G401.6 (cell line): ENCODE data around the gene ACVR2B.

Experiments used
- FAIRE-seq: peaks from 2 replicates; lab custom pipeline; 2012; peaks lifted over from hg19 to GRCh38; lab: Jason Lieb, UNC

ACVR2B gene

GRCh38 chr3:38458796-38459498, 5.3 kb downstream of the ACVR2B start:
- no peak for FAIRE-seq

GRCh38 chr3:38459499-38460048, 5.9 kb downstream of the ACVR2B start:
- no peak for FAIRE-seq

- FAIRE-seq = no peak
These were observed 6.9 kb downstream of the ACVR2B start for GRCh38 chr3:38460377-38461270.

DNA sequence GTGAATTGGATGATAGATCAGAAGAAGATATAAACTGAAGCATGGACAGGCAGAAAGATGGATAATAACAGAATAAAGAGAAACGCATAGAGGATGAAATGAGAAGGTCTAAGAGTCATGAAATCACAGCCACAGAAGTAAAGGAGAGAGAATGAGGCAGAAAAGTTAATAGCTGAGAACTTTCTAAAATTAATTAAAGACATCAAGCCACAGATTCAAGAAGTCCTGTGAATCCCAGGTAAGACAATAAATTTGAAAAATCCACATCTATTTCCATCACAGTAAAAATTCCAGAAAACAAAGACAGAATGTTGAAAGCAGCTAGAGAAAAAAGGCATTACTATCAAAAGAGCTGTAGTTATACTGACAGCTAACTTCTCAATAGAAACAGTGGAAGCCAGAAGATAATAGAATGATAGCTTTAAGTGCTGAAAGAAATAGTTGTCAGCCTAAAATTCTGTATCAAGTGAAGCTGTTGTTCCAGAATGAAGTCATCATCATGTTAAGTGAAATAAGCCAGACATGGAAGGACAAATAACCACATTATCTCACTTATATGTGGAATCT, 12.0 kb downstream of the ACVR2B start:
- no peak for FAIRE-seq

GRCh38 chr3:38468765-38469164, 15.1 kb downstream of the ACVR2B start:
- FAIRE-seq = no peak

GRCh38 chr3:38469852-38470251, 16.2 kb downstream of the ACVR2B start:
- no peak for FAIRE-seq

DNA sequence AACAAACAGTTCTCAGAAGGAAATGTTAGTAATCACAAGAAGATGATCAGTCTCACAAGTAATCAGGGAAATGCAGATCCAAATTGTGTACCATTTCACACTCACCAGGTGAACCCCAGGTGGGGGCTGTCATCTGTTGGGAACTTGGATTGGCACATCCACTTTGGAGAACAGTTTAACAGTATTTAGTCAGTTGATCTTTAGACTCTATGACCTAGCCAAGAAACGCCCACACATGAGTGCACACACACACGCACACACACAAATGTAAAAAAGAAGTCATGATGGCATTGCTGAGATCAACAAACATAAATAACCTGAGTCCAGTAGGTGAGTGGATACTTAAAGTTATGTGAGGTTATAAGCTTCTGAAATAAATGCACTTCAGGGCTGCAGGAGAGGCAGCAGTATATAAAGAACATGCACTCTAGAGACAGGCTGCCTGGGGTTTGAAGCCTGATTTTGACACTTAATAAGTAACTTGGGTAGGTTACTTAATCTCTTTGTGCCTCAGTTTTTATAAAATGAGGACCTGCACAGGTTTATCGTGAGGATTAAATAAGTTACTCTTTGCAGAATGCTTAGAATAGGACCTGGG, 17.7 kb downstream of the ACVR2B start:
- FAIRE-seq = no peak

DNA sequence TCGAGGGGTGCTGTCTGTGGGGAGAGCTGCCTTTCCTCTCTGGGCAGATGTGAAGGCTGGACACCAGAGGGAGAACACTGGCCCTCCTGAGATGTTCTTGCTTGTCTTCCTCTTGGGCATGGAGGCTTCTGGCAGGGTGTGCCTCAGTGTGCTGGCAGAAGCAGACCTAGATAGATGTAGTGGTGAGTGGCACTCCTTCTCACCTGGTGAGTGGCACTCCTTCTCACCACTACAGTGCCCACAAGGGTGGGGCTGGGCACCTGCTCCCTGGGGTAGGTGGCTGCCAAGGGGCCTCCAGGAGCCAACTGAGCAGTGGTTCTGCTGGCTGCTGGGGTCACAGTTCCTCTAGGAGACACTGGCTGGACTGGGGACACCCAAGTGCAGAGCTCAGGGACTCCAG, 18.7 kb downstream of the ACVR2B start:
- no peak for FAIRE-seq

- FAIRE-seq = no peak
These were observed 19.5 kb downstream of the ACVR2B start for GRCh38 chr3:38473229-38473628.

GRCh38 chr3:38474928-38475605, 21.4 kb downstream of the ACVR2B start:
- FAIRE-seq = no peak

DNA sequence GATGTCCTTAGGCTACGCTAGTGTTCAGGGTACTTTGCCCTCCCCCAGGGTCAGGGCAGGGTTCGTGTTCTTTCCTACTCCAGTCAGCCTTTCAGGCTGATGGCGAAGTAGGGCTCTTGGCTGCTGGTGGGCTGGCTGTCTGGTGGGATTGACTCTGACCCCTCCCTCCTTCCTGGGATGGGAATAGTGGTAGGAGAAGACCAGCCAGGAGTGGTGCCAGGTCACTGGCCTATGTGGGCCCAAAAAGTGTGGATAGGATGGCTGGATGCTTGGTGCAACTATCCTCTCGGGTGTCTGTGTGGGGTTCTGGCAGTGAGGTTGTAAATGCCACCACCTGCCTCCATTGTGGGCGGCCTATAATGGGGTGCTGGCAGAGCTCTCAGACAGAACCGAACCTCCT, 22.0 kb downstream of the ACVR2B start:
- FAIRE-seq = no peak

GRCh38 chr3:38476157-38476756, 22.6 kb downstream of the ACVR2B start:
- FAIRE-seq = no peak

DNA sequence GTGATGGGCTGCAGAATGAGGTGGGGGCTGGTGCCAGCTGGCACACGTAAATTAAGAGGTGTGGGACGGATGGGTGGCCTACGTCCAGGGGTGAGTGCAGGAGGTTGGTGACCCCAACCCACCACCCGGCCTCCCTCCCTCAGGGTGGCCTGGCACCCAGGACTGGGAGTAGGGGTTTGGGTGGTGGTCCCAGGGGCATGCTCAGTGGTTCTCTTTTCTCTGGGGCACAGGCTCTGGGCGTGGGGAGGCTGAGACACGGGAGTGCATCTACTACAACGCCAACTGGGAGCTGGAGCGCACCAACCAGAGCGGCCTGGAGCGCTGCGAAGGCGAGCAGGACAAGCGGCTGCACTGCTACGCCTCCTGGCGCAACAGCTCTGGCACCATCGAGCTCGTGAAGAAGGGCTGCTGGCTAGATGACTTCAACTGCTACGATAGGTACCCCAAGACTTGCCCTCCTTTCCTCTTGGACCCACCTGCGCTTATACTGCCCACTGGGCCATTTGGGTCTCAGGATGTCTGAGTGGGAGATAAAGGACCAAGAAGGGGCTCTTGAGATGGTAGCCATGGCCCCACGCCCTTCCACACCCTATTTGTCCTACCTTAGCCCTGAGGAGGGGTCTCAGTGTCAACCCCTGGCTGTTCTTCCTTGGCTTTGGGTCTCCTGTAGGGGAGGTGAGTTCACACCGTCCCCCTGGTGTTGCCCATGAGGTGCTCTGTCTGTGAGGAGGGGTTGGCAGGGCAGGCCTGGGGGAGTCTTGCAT, 23.5 kb downstream of the ACVR2B start:
- FAIRE-seq = no peak

GRCh38 chr3:38477839-38478450, 24.3 kb downstream of the ACVR2B start:
- FAIRE-seq = no peak

- no peak for FAIRE-seq
These were observed 25.2 kb downstream of the ACVR2B start for GRCh38 chr3:38478901-38479300.

GRCh38 chr3:38479431-38480092, 25.9 kb downstream of the ACVR2B start:
- FAIRE-seq = peak; percentile 74

DNA sequence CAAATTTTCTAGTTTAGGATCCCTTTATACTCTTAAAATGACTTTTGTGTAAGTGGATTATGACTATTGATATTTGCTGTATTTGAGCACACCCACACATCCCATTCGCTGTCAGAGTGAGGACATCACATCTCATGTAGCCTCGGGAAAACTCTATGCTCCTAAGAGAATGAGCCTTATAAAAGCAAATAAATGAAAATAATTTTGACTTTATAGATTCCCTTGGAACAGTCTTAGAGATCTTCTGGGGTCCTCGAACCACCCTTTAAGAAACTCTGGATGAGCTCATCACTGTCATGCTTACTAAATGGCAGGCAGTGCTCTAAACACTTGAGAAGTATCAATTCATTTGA, 26.4 kb downstream of the ACVR2B start:
- FAIRE-seq = no peak

DNA sequence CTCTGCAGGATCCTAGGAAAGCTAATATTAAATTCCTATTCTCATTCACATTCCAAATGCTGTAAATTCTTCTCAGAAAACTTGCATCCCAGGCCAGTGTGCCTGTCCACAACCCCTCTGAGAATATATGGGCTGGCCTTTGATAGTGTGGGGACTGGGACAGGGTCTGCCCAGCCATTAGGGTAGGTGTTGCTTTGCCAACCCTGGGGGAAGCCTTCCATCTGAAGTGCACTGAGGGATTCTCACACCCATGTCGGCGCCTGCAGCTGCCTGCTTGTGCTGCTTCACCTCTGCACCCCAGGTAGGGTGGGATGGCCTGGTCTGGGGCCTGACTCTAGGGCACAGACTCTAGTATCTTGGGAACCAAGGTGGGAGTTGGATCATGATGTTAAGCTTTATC, 27.2 kb downstream of the ACVR2B start:
- no peak for FAIRE-seq

DNA sequence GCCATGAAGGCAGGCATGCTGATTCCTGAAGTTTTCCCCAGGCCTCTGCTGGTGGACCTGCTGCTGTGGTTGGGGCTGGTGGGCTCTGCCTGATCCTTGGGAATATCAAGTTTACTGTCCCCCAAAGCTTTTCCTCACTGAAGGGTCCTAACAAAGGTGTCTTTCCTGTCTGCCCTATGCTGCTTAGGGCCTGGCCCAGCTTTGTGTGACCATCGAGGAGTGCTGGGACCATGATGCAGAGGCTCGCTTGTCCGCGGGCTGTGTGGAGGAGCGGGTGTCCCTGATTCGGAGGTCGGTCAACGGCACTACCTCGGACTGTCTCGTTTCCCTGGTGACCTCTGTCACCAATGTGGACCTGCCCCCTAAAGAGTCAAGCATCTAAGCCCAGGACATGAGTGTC, 29.3 kb downstream of the ACVR2B start:
- FAIRE-seq = no peak

GRCh38 chr3:38487323-38487722, 33.6 kb downstream of the ACVR2B start:
- FAIRE-seq = no peak
